IPS DF 6.9 (cell line): ENCODE measurements around the gene CACNA1S.
A peak's percentile ranks its signal among the peaks of the same experiment; 100 is the strongest.

ENCODE experiments used
- DNase-seq: peaks from one replicate; pipeline ENCODE4 v3.0.0-alpha.2; 2013; ENCODE audit warnings: low read depth, low spot score
- H3K27ac ChIP-seq: one replicate; pipeline ENCODE4 v1.5.1; 2013; ENCODE audit warnings: low read length, control low read depth
- H3K27me3 ChIP-seq: 2 replicates; pipeline ENCODE4 v1.6.1; 2013; ENCODE audit warnings: mild to moderate bottlenecking, low read length; ENCODE audit not compliant: control insufficient read depth, insufficient read depth
- H3K36me3 ChIP-seq: 2 replicates; pipeline ENCODE4 v1.6.1; 2013; ENCODE audit warnings: low read length; ENCODE audit not compliant: control insufficient read depth, insufficient read depth
- H3K4me1 ChIP-seq: 2 replicates; pipeline ENCODE4 v1.6.1; 2013; ENCODE audit warnings: low read length; ENCODE audit not compliant: control insufficient read depth, insufficient read depth
- H3K4me3 ChIP-seq: 2 replicates; pipeline ENCODE4 v1.5.1; 2013; ENCODE audit warnings: mild to moderate bottlenecking, low read length
- H3K9me3 ChIP-seq: 2 replicates; pipeline ENCODE4 v1.6.1; 2013; ENCODE audit warnings: low read length, inconsistent platforms; ENCODE audit not compliant: control insufficient read depth, insufficient read depth
- WGBS: extraction: QIAGEN DNeasy Blood & Tissue Kit; methylation state at CpG from one replicate; pipeline ENCODE4 v1.1.7; 2013; ENCODE audit warnings: mixed read lengths, missing lambda C conversion rate; ENCODE audit not compliant: insufficient read length, insufficient coverage; 5-methylcytosine and 5-hydroxymethylcytosine counted together

Gene CACNA1S

DNA sequence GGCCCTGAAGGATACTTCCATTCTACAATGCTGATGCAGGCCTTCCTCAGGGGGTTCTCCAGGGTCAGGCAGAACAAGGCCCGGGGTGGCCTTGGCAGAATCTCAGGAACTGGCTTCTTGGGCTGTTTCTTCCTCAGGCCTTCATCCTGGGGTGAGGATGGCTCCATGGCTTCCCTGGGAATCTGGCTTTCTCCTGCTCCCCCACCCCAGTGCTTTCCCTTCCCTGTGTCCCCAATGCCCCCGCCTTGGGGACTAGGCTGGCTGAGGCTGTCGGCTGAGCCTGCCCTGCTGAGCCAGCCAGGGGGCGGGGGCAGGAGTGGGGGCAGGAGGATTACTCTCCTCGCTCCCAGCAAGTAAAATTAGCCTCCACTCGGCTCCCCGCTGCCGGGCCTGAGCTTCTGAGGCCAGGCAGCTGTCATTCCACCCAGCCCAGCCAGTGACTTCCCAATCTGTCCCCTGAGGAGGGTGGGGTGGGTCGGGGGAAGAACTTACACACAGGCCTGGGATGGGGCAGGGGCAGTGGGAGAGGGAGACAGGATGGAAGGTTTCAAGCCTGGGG, at the start of gene CACNA1S:
CACNA1S (minus strand) TSS at position 254 of the 559 bp plus-strand sequence; CDS start at position 167, 87 bp downstream.
- Histone ChIP-seq H3K9me3 (no peaks in the 10 kb centered on the region), H3K4me1 (peaks cover 3% of the 10 kb centered on the region; the same call in 1 of the 2 replicates)
- no peak for DNase-seq

GRCh38 chr1:201157949-201158348, 45.7 kb upstream of the CACNA1S start:
- Histone ChIP-seq H3K4me1 (peaks cover 4% of the 10 kb centered on the region), H3K27ac (no peak overlapping the region), H3K27me3 (no peaks in the 10 kb centered on the region), H3K4me3 (no peak overlapping the region), H3K36me3 (no peaks in the 10 kb centered on the region), H3K9me3 (no peaks in the 10 kb centered on the region)
- no peak for DNase-seq
- WGBS, result no CpG with 5 or more reads among the region's 2 CpGs

More for the DNA sequence above, at the start of gene CACNA1S:
- Histone ChIP-seq H3K4me3 (no peak within 1 kb of the TSS), H3K27ac (no peak within 1 kb of the TSS), H3K36me3 (no peaks in the 10 kb centered on the region), H3K27me3 (peaks cover 7% of the 10 kb centered on the region)
- no CpG with 5 or more reads among the region's 9 CpGs for WGBS

DNA sequence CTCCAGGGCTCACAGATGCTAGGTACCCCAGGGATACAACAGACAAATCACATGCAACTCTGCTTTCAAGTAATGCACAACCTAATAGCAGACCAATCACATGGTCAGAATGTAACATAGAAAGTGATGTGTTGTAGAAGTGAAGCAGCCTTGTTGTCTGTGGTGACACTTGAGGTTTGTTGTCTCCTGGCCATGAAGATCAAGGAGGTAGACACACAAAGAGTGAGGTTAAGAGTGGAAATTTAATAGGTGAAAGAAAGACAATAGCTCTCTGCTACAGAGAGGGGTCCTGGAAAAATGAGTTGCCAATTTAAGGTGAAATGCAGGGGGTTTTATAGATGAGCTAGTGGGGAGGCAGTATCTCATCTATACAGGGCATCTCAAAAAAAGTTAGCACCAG, 44.6 kb upstream of the CACNA1S start:
- Histone ChIP-seq H3K36me3 (0 out of 2 replicates have a peak, but pooled peaks cover 3% of the 10 kb centered on the region), H3K4me3 (no peak overlapping the region), H3K27me3 (no peaks in the 10 kb centered on the region), H3K27ac (no peak overlapping the region), H3K9me3 (no peaks in the 10 kb centered on the region), H3K4me1 (peaks cover 4% of the 10 kb centered on the region)
- DNase-seq, result no peak

- Histone ChIP-seq H3K27me3 (no peaks in the 10 kb centered on the region), H3K4me3 (no peak overlapping the region), H3K4me1 (peaks cover 4% of the 10 kb centered on the region), H3K36me3 (0 out of 2 replicates have a peak, but pooled peaks cover 6% of the 10 kb centered on the region), H3K9me3 (no peaks in the 10 kb centered on the region), H3K27ac (no peak overlapping the region)
- WGBS, result no CpG with 5 or more reads among the region's 3 CpGs
- DNase-seq, result no peak
Observed at GRCh38 chr1:201156346-201156745, 44.1 kb upstream of the CACNA1S start.

- no CpG with 5 or more reads among the region's 2 CpGs for WGBS
- DNase-seq, result no peak
- Histone ChIP-seq H3K4me1 (peaks cover 4% of the 10 kb centered on the region), H3K36me3 (peaks cover 11% of the 10 kb centered on the region; the same call in 1 of the 2 replicates), H3K9me3 (no peaks in the 10 kb centered on the region), H3K27me3 (no peaks in the 10 kb centered on the region), H3K27ac (no peak overlapping the region), H3K4me3 (no peak overlapping the region)
Observed at GRCh38 chr1:201155354-201155753, 43.1 kb upstream of the CACNA1S start.

DNA sequence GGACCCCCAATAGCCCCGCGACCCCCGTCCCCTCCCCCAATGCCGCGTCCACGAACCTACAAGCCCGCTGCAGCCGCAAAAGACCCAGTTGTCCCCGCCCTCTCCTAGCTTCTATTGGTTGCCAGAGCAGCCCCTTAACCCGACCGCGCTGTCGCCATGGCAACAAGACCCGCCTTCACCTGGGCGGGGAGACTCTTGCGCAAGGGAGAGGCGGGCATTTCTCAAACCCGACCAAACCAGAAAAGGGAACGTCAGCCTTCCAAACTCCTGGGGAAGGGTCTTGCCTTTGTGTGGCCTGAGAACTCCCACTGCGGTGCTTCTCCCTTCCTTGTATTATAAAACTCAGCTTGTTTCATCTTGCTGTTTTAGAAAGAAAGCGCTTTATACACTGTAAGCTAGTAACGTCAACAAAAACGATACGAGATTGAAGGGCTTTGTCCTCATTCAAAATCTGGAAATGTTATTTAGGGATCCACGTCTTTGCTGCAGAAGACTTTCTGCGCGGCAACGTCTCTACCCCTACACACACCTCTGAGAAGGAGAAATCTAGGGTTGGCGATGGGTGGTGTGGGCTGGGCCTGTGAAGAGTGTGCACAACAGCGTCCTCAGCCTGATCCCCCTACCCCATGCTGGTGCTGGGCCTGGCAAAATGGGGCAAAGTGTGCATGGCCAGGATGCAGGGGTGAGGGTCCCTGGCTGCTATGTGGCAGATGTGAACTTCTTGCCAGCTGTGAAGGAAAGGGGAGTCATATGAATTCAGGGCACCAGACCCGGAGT, 42.4 kb upstream of the CACNA1S start, which contains the start of gene TMEM9:
TMEM9 (minus strand) TSS at position 86 of the 777 bp plus-strand sequence. CDS start 551 bp downstream, outside the sequence.
- Histone ChIP-seq H3K36me3 (peaks cover 11% of the 10 kb centered on the region; the same call in 1 of the 2 replicates), H3K27me3 (no peaks in the 10 kb centered on the region), H3K27ac (no peak within 1 kb of the TSS), H3K9me3 (no peaks in the 10 kb centered on the region), H3K4me3 (peak within 1 kb of the TSS; percentile 58), H3K4me1 (peaks cover 4% of the 10 kb centered on the region)
- no CpG with 5 or more reads among the region's 31 CpGs for WGBS
- peak; percentile 92 for DNase-seq

GRCh38 chr1:201153474-201154388, 41.5 kb upstream of the CACNA1S start:
- H3K9me3 ChIP-seq, result no peaks in the 10 kb centered on the region
- H3K4me3 ChIP-seq, result peak overlapping the region; percentile 58
- peaks cover 4% of the 10 kb centered on the region for H3K4me1 ChIP-seq
- H3K36me3 ChIP-seq, result peaks cover 12% of the 10 kb centered on the region; the same call in 1 of the 2 replicates
- no peak for DNase-seq
- H3K27ac ChIP-seq, result no peak overlapping the region
- WGBS, result no CpG with 5 or more reads among the region's 37 CpGs
- no peaks in the 10 kb centered on the region for H3K27me3 ChIP-seq

- Histone ChIP-seq H3K4me1 (no peaks in the 10 kb centered on the region), H3K27me3 (no peaks in the 10 kb centered on the region), H3K27ac (no peak overlapping the region), H3K4me3 (no peak overlapping the region), H3K36me3 (peaks cover 34% of the 10 kb centered on the region; the same call in 1 of the 2 replicates), H3K9me3 (no peaks in the 10 kb centered on the region)
- WGBS, result no CpG with 5 or more reads among the region's 4 CpGs
- DNase-seq, result no peak
Observed at GRCh38 chr1:201149400-201149799, 37.2 kb upstream of the CACNA1S start.

DNA sequence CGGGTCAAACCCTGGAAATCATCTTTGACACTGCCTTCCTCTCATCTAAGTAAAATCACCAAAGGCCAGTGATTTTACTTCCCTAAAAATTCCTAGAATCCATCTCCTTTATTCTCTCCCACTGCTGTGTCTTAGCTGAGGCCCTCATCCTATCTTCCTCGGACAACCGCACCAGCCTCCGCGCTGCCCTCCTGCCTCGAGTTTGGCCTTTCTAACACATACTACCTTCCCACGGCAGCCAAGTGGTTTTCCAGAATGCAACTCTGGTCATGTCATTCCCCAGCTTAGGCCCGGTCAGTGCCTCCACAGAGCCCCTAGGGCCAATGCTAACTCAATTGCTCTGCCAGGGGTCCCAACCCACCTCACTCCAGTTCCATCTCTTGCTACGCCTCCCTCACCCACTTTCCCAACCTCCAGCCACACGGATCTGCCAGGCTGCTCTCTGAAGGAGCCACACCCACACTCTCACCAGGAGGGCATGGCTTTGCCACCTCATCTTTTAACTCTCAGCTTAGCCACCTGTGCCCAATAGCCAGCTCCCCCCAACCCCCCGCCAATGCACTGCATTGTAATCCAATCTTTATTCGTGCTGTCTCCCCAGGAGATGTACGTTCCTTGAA, 35.3 kb upstream of the CACNA1S start:
- H3K27ac ChIP-seq, result no peak overlapping the region
- no peak for DNase-seq
- no peaks in the 10 kb centered on the region for H3K4me1 ChIP-seq
- no peak overlapping the region for H3K4me3 ChIP-seq
- no peaks in the 10 kb centered on the region for H3K9me3 ChIP-seq
- no CpG with 5 or more reads among the region's 13 CpGs for WGBS
- H3K36me3 ChIP-seq, result peaks cover 52% of the 10 kb centered on the region
- H3K27me3 ChIP-seq, result no peaks in the 10 kb centered on the region
